WTC11 (cell line): Measurements from ENCODE around the gene CELF1. TPM values are rescaled to one million over a fixed set of nuclear protein-coding genes. Genes with fewer than 3 reads are reported as not detected.

ENCODE experiments used
- ATAC-seq: fragments of 200-7000 bp; cut with Tn5 transposase; 2 replicates; pipeline ENCODE4 v1.10.0; 2021; ENCODE audit warnings: mild to moderate bottlenecking, moderate library complexity
- CTCF ChIA-PET: fragments of 300-600 bp; sonication (Branson Sonifier 250); formaldehyde crosslinking; loops from one replicate; lab custom pipeline; 2021; ENCODE audit warnings: antibody characterized with exemption; lab: Charles Lee
- POLR2A ChIA-PET: fragments of 350-600 bp; sonication (Branson Sonifier 250); formaldehyde crosslinking; loops from one replicate; lab custom pipeline; 2021; ENCODE audit warnings: antibody characterized with exemption; lab: Charles Lee
- DNase-seq: peaks from one replicate; pipeline ENCODE4 v3.0.0; 2021; ENCODE audit warnings: low spot score
- H3K27ac Mint-ChIP-seq: 2 replicates; pipeline ENCODE4 v1.8.0; 2021; ENCODE audit warnings: mixed read lengths
- H3K27me3 Mint-ChIP-seq: 2 replicates; pipeline ENCODE4 v1.8.0; 2021; ENCODE audit warnings: low read depth, mild to moderate bottlenecking, moderate library complexity, mixed read lengths
- H3K36me3 Mint-ChIP-seq: 2 replicates; pipeline ENCODE4 v1.8.0; 2021; ENCODE audit warnings: mixed read lengths
- H3K4me1 Mint-ChIP-seq: 2 replicates; pipeline ENCODE4 v1.8.0; 2022; ENCODE audit warnings: mixed read lengths
- H3K4me3 Mint-ChIP-seq: 2 replicates; pipeline ENCODE4 v1.8.0; 2021; ENCODE audit warnings: mild to moderate bottlenecking, moderate library complexity, mixed read lengths
- H3K9me3 Mint-ChIP-seq: 2 replicates; pipeline ENCODE4 v1.8.0; 2021; ENCODE audit warnings: mixed read lengths
- ELF4 ChIP-seq: sonication (generic); formaldehyde crosslinking; IDR thresholded peaks from 2 replicates; pipeline ENCODE4 v1.8.1; 2022; ENCODE audit warnings: low read depth, mild to moderate bottlenecking, moderate library complexity, missing genetic modification reagents
- ESRRA ChIP-seq: sonication (generic); formaldehyde crosslinking; IDR thresholded peaks from 2 replicates; pipeline ENCODE4 v1.8.1; 2022; ENCODE audit warnings: mild to moderate bottlenecking, missing genetic modification reagents, borderline replicate concordance
- FOXK1 ChIP-seq: sonication (generic); formaldehyde crosslinking; IDR thresholded peaks from 2 replicates; pipeline ENCODE4 v1.8.0; 2022; ENCODE audit warnings: mild to moderate bottlenecking, moderate library complexity, missing genetic modification reagents
- JUN ChIP-seq: sonication (generic); formaldehyde crosslinking; IDR thresholded peaks from 2 replicates; pipeline ENCODE4 v1.8.0; 2023; ENCODE audit warnings: mild to moderate bottlenecking, missing genetic modification reagents
- KAT7 ChIP-seq: sonication (generic); formaldehyde crosslinking; IDR thresholded peaks from 2 replicates; pipeline ENCODE4 v1.8.1; 2023; ENCODE audit warnings: missing genetic modification reagents, mild to moderate bottlenecking, borderline replicate concordance
- NFATC4 ChIP-seq: fragments of 250-450 bp; sonication (Bioruptor Pico); IDR thresholded peaks from 2 replicates; pipeline ENCODE4 v1.9.0; 2021; ENCODE audit warnings: mild to moderate bottlenecking
- NFYB ChIP-seq: sonication (generic); formaldehyde crosslinking; conservative IDR thresholded peaks from 2 replicates; pipeline ENCODE4 v1.8.0; 2022; ENCODE audit warnings: low read depth, missing genetic modification reagents
- PRRX2 ChIP-seq: fragments of 250-450 bp; sonication (Bioruptor Pico); IDR thresholded peaks from 2 replicates; pipeline ENCODE4 v1.8.0; 2021; ENCODE audit warnings: mild to moderate bottlenecking
- RORB ChIP-seq: fragments of 250-450 bp; sonication (Bioruptor Pico); IDR thresholded peaks from 2 replicates; pipeline ENCODE4 v1.9.0; 2021; ENCODE audit warnings: mild to moderate bottlenecking
- SP1 ChIP-seq: sonication (generic); formaldehyde crosslinking; conservative IDR thresholded peaks from 2 replicates; pipeline ENCODE4 v1.8.1; 2022; ENCODE audit warnings: missing genetic modification reagents
- TCF7 ChIP-seq: sonication (generic); formaldehyde crosslinking; IDR thresholded peaks from 2 replicates; pipeline ENCODE4 v1.8.0; 2022; ENCODE audit warnings: mild to moderate bottlenecking, low read depth, missing genetic modification reagents, moderate library complexity
- ZNF219 ChIP-seq: sonication (generic); formaldehyde crosslinking; IDR thresholded peaks from 2 replicates; pipeline ENCODE4 v1.8.0; 2023; ENCODE audit warnings: missing genetic modification reagents, mild to moderate bottlenecking, borderline replicate concordance
- ZNF317 ChIP-seq: sonication (generic); formaldehyde crosslinking; IDR thresholded peaks from 2 replicates; pipeline ENCODE4 v1.8.1; 2023; ENCODE audit warnings: low read depth, mild to moderate bottlenecking, moderate library complexity, missing genetic modification reagents, borderline replicate concordance
- ZNF425 ChIP-seq: fragments of 250-450 bp; sonication (Bioruptor Pico); conservative IDR thresholded peaks from 2 replicates; pipeline ENCODE4 v1.9.0; 2021; ENCODE audit warnings: mild to moderate bottlenecking
- ZNF671 ChIP-seq: fragments of 250-450 bp; sonication (Bioruptor Pico); IDR thresholded peaks from 2 replicates; pipeline ENCODE4 v1.8.0; 2021; ENCODE audit warnings: mild to moderate bottlenecking
- total RNA-seq: library from RNA; stranded (reverse); gene quantifications from 3 replicates; pipeline ENCODE4 v1.2.3, GENCODE V29; 2021
- TF ChIP-seq, protein P1 (sequence below): fragments of 250-450 bp; sonication (Bioruptor Pico); IDR thresholded peaks from 2 replicates; pipeline ENCODE4 v2.1.2; 2022; ENCODE audit warnings: mild to moderate bottlenecking, moderate library complexity
- TF ChIP-seq, protein P2 (sequence below): sonication (generic); formaldehyde crosslinking; IDR thresholded peaks from 2 replicates; pipeline ENCODE4 v1.8.1; 2023; ENCODE audit warnings: mild to moderate bottlenecking, missing genetic modification reagents, moderate library complexity
- TF ChIP-seq, protein P3 (sequence below): sonication (generic); formaldehyde crosslinking; IDR thresholded peaks from 2 replicates; pipeline ENCODE4 v1.8.1; 2023; ENCODE audit warnings: mild to moderate bottlenecking, missing genetic modification reagents, borderline replicate concordance

Gene CELF1
- total RNA-seq, 1 experiment from 2014 or later, result 177 TPM

DNA sequence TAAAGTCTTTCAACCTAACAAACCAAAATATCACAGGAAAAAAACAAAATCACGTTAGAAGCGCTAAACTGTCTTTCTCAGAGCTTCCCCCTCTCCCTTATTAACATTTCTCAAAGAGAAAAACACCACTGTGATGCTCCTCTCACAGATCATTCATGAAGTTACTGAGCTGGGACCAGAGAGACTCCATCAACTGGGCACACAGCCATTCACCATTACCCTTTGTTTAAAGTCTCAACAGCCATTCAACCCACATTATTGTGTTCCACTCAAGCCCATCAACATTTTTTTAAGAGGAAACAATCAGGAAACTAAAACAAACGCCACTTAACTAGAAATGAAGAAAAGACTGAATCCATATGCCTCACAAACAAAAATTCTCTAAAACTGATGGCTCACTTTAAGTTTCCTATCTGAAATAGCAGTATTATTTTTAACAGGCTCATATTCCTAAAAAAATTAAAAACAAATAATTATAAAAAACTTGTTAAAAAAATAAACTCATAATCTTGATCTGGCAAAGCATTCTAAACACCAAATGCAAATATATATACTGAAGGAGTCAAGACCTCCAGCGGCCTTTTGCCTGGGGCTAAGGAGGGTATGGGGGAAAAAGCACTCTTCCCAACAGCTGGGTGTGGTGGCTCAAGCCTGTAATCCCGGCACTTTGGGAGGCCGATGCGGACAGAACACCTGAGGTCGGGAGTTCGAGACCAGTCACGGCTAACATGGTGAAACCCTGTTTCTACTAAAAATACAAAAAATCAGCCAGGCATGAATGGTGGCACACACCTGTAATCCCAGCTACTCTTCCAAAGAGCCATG is 14.0 kb downstream of the CELF1 start (continued):
- TF ChIP-seq ZNF425 (CRISPR knock-in tag) (no peak), ESRRA (no peak), ZNF671 (CRISPR knock-in tag) (no peak), ELF4 (CRISPR knock-in tag) (no peak), NFYB (CRISPR knock-in tag) (no peak)
- TF ChIP-seq, protein P1, sequence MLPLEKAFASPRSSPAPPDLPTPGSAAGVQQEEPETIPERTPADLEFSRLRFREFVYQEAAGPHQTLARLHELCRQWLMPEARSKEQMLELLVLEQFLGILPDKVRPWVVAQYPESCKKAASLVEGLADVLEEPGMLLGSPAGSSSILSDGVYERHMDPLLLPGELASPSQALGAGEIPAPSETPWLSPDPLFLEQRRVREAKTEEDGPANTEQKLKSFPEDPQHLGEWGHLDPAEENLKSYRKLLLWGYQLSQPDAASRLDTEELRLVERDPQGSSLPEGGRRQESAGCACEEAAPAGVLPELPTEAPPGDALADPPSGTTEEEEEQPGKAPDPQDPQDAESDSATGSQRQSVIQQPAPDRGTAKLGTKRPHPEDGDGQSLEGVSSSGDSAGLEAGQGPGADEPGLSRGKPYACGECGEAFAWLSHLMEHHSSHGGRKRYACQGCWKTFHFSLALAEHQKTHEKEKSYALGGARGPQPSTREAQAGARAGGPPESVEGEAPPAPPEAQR (CRISPR knock-in tag), result no peak

GRCh38 chr11:47536915-47537314 is 16.0 kb downstream of the CELF1 start:
- no peak for TF ChIP-seq ZNF317
- TF ChIP-seq KAT7 (CRISPR knock-in tag), result no peak
- no peak for TF ChIP-seq ZNF219 (CRISPR knock-in tag)
- no peak for TF ChIP-seq FOXK1 (CRISPR knock-in tag)
- TF ChIP-seq SP1 (CRISPR knock-in tag), result no peak
- TF ChIP-seq PRRX2, result no peak
- TF ChIP-seq, protein P2, sequence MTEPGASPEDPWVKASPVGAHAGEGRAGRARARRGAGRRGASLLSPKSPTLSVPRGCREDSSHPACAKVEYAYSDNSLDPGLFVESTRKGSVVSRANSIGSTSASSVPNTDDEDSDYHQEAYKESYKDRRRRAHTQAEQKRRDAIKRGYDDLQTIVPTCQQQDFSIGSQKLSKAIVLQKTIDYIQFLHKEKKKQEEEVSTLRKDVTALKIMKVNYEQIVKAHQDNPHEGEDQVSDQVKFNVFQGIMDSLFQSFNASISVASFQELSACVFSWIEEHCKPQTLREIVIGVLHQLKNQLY (CRISPR knock-in tag), result no peak
- TF ChIP-seq TCF7 (CRISPR knock-in tag), result no peak
- TF ChIP-seq, protein P1 (CRISPR knock-in tag), result no peak
- POLR2A ChIA-PET, result no interaction called here

GRCh38 chr11:47534704-47535251 is 18.2 kb downstream of the CELF1 start:
- ChIA-PET POLR2A (no interaction called here), CTCF (interaction anchor here (1.0 kb wide), 2 partner anchors 19 to 80 kb away, joined by 4 read pairs; no protein-coding TSS in a partner anchor)
- Mint-ChIP-seq H3K36me3 (peaks cover 3% of the 10 kb centered on the region; the same call in 1 of the 2 replicates), H3K27ac (peak overlapping the region; percentile 22), H3K4me1 (peaks cover 25% of the 10 kb centered on the region), H3K4me3 (no peak overlapping the region), H3K9me3 (no peaks in the 10 kb centered on the region), H3K27me3 (no peaks in the 10 kb centered on the region)
- ATAC-seq (no peak), DNase-seq (no peak)
- TF ChIP-seq NFATC4 (CRISPR knock-in tag) (no peak), JUN (CRISPR knock-in tag) (no peak), ZNF317 (no peak), RORB (CRISPR knock-in tag) (no peak), PRRX2 (no peak)
- TF ChIP-seq, protein P3, sequence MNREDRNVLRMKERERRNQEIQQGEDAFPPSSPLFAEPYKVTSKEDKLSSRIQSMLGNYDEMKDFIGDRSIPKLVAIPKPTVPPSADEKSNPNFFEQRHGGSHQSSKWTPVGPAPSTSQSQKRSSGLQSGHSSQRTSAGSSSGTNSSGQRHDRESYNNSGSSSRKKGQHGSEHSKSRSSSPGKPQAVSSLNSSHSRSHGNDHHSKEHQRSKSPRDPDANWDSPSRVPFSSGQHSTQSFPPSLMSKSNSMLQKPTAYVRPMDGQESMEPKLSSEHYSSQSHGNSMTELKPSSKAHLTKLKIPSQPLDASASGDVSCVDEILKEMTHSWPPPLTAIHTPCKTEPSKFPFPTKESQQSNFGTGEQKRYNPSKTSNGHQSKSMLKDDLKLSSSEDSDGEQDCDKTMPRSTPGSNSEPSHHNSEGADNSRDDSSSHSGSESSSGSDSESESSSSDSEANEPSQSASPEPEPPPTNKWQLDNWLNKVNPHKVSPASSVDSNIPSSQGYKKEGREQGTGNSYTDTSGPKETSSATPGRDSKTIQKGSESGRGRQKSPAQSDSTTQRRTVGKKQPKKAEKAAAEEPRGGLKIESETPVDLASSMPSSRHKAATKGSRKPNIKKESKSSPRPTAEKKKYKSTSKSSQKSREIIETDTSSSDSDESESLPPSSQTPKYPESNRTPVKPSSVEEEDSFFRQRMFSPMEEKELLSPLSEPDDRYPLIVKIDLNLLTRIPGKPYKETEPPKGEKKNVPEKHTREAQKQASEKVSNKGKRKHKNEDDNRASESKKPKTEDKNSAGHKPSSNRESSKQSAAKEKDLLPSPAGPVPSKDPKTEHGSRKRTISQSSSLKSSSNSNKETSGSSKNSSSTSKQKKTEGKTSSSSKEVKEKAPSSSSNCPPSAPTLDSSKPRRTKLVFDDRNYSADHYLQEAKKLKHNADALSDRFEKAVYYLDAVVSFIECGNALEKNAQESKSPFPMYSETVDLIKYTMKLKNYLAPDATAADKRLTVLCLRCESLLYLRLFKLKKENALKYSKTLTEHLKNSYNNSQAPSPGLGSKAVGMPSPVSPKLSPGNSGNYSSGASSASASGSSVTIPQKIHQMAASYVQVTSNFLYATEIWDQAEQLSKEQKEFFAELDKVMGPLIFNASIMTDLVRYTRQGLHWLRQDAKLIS (CRISPR knock-in tag), result no peak

More at GRCh38 chr11:47536915-47537314, 16.0 kb downstream of the CELF1 start:
- no peak overlapping the region for H3K4me3 Mint-ChIP-seq
- H3K4me1 Mint-ChIP-seq, result peaks cover 44% of the 10 kb centered on the region
- CTCF ChIA-PET, result interaction anchor here (1.1 to 1.9 kb wide), 3 partner anchors 16 to 359 kb away, joined by 3 to 8 read pairs (median 5); no protein-coding TSS in a partner anchor
- peaks cover 3% of the 10 kb centered on the region; the same call in 1 of the 2 replicates for H3K36me3 Mint-ChIP-seq
- no peaks in the 10 kb centered on the region for H3K27me3 Mint-ChIP-seq
- H3K9me3 Mint-ChIP-seq, result no peaks in the 10 kb centered on the region
- no peak for ATAC-seq
- no peak for DNase-seq
- no peak overlapping the region for H3K27ac Mint-ChIP-seq
